HEK293T (cell line): Measurements from ENCODE around the gene OLFM2.

Experiments used
- CTCF ChIA-PET: fragments of 350-600 bp; formaldehyde crosslinking; extraction: SDS; loops from one replicate; lab custom pipeline; 2021; ENCODE audit warnings: antibody characterized with exemption, inconsistent platforms; lab: Yijun Ruan, JAX
- POLR2A ChIA-PET: fragments of 350-600 bp; formaldehyde crosslinking; extraction: SDS; loops from one replicate; lab custom pipeline; 2020; ENCODE audit warnings: antibody characterized with exemption, inconsistent platforms; lab: Yijun Ruan, JAX
- DNase-seq: peaks from one replicate; pipeline ENCODE4 v3.0.0; 2012; ENCODE audit warnings: mixed read lengths; ENCODE audit errors: extremely low spot score
- ARNT ChIP-seq: fragments of 450-650 bp; IDR thresholded peaks from 2 replicates; pipeline ENCODE4 v1.6.1; 2017; ENCODE audit warnings: mild to moderate bottlenecking
- BHLHE40 ChIP-seq: fragments of 450-650 bp; IDR thresholded peaks from 2 replicates; pipeline ENCODE4 v1.6.1; 2016; ENCODE audit warnings: mild to moderate bottlenecking, moderate library complexity, borderline replicate concordance
- CTBP1 ChIP-seq: fragments of 450-650 bp; IDR thresholded peaks from 2 replicates; pipeline ENCODE4 v1.6.1; 2016; ENCODE audit warnings: borderline replicate concordance
- ELF4 ChIP-seq: fragments of 450-650 bp; IDR thresholded peaks from 2 replicates; pipeline ENCODE4 v1.6.1; 2017; ENCODE audit warnings: antibody characterized with exemption
- FOXA1 ChIP-seq: fragments of 450-650 bp; IDR thresholded peaks from 2 replicates; pipeline ENCODE4 v1.6.1; 2016; ENCODE audit warnings: mild to moderate bottlenecking
- FOXK2 ChIP-seq: fragments of 450-650 bp; IDR thresholded peaks from 2 replicates; pipeline ENCODE4 v1.6.1; 2016; ENCODE audit warnings: mild to moderate bottlenecking
- FOXM1 ChIP-seq: fragments of 450-650 bp; IDR thresholded peaks from 2 replicates; pipeline ENCODE4 v1.6.1; 2017; ENCODE audit warnings: mild to moderate bottlenecking, borderline replicate concordance
- HDGF ChIP-seq: fragments of 450-650 bp; IDR thresholded peaks from 2 replicates; pipeline ENCODE4 v1.6.1; 2017; ENCODE audit warnings: antibody characterized with exemption, borderline replicate concordance
- L3MBTL2 ChIP-seq: fragments of 450-650 bp; conservative IDR thresholded peaks from 2 replicates; pipeline ENCODE4 v1.6.1; 2016; ENCODE audit warnings: mild to moderate bottlenecking
- LEF1 ChIP-seq: fragments of 450-650 bp; IDR thresholded peaks from 2 replicates; pipeline ENCODE4 v1.6.1; 2017; ENCODE audit warnings: mild to moderate bottlenecking, borderline replicate concordance
- NFRKB ChIP-seq: fragments of 450-650 bp; IDR thresholded peaks from 2 replicates; pipeline ENCODE4 v1.6.1; 2016; ENCODE audit warnings: mild to moderate bottlenecking, moderate library complexity
- SP1 ChIP-seq: fragments of 450-650 bp; IDR thresholded peaks from 2 replicates; pipeline ENCODE4 v1.6.1; 2017
- SUZ12 ChIP-seq: fragments of 450-650 bp; IDR thresholded peaks from 2 replicates; pipeline ENCODE4 v1.6.1; 2016; ENCODE audit warnings: mild to moderate bottlenecking
- TARDBP ChIP-seq: fragments of 450-650 bp; IDR thresholded peaks from 2 replicates; pipeline ENCODE4 v1.6.1; 2016
- ZNF384 ChIP-seq: fragments of 450-650 bp; IDR thresholded peaks from 2 replicates; pipeline ENCODE4 v1.6.1; 2016
- TF ChIP-seq, protein P1 (sequence below): fragments of 450-650 bp; IDR thresholded peaks from 2 replicates; pipeline ENCODE4 v1.6.1; 2016

OLFM2 gene

DNA sequence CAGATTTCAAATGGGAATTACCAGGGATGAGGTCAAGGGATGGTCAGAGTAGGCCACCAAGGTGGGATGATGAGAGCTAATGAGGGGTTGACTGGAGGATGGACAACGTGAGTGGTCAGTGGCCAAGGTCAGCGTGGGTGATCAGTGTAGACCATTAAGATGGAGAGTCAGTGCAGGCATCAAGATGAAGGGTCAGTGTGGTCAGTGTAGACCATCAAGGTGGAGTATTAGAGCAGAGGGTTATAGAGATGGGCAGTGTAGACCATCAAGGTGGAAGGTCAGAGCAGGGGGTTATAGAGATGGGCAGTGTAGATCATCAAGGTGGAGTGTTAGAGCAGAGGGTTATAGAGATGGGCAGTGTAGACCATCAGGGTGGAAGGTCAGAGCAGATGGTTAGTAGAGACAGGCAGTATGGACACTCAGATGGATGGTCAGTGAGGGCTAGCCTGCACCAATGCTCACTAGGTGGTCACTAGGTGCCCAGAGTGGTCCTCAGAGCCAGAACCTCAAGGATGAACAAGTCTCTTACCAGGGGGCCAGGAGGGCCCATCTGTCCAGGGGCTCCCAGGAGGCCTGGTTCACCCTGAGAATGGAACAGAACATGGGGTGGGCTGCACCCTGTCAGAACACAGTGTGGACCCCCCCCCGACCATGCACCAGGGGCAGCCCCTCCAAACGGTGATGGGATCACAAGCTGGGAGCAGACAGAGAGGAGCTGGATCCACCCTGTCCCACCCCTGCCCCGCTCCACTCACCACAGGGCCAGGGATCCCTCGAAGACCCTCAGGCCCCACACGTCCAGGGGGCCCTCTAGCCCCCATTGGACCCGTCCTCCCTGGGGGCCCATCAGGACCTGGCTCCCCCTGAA is 32.7 kb upstream of the OLFM2 start:
- TF ChIP-seq FOXA1 (no peak), LEF1 (no peak), HDGF (no peak), TARDBP (no peak), SUZ12 (no peak), CTBP1 (no peak), FOXM1 (no peak), FOXK2 (no peak), L3MBTL2 (no peak), NFRKB (no peak), ZNF384 (no peak), ARNT (no peak), ELF4 (no peak)
- TF ChIP-seq, protein P1, sequence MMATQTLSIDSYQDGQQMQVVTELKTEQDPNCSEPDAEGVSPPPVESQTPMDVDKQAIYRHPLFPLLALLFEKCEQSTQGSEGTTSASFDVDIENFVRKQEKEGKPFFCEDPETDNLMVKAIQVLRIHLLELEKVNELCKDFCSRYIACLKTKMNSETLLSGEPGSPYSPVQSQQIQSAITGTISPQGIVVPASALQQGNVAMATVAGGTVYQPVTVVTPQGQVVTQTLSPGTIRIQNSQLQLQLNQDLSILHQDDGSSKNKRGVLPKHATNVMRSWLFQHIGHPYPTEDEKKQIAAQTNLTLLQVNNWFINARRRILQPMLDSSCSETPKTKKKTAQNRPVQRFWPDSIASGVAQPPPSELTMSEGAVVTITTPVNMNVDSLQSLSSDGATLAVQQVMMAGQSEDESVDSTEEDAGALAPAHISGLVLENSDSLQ, result no peak
- CTCF ChIA-PET, result no interaction called here
- POLR2A ChIA-PET, result no interaction called here
- DNase-seq, result no peak

DNA sequence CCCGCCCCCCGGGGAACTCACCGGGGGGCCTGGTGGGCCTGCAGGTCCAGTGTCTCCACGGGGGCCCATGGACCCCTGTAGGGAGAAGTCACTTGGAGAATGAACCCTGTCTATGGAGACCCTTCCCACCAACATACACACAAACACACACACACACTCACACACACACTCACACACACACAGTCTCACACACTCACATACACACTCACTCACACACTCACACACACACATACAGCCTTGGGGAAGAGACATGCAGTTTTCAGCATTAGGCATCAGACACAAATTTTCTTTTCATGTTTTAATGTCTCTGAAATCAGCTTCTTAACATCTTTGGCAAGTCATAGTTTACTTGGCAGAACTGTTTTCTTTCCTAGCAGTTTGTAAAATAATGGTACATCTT is 31.0 kb upstream of the OLFM2 start:
- ChIA-PET POLR2A (no interaction called here), CTCF (no interaction called here)
- TF ChIP-seq LEF1 (no peak), TARDBP (no peak), CTBP1 (no peak), NFRKB (no peak), ARNT (no peak), BHLHE40 (no peak), FOXK2 (no peak), ELF4 (no peak)
- DNase-seq, result no peak

DNA sequence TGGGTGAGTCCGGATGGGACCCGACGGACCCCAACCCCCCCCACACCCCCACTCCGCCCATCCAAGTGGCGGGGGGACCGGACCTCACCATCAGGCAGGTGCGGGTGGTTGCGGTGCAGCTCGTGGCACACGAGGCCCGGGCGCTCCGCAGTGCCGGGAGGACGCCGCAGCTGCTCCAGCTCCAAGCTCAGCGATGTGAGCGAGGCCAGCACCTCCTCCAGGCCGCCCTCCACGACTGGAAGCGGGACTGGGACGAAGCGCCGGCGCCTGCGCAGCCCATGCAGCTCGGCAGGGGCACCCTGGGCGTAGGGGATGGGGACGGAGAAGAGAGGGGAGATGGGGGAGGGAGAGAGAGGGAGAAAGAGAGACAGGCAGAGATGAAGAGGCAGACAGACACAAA is 30.1 kb upstream of the OLFM2 start:
- ChIA-PET POLR2A (no interaction called here), CTCF (no interaction called here)

DNA sequence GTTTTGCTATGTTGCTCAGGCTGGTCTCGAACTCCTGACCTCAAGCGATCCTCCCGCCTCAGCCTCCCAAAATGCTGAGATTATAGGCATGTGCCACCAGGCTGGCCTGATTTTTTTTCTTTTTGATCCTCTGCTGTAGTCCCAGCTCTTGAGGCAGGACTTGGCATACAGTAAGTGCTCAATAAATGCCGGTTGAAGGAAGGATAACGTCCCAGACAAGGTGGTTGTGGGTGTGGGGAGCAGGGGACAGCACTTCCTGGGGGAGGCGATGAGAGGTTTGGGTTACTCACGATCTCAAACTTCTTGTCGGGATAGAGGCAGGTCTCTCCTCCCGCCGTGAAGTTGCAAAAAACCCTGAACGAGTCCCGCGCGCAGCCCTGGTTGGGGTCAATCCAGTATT is 29.7 kb upstream of the OLFM2 start:
- no peak for DNase-seq
- TF ChIP-seq ELF4, result no peak
- TF ChIP-seq SUZ12, result no peak
- TF ChIP-seq L3MBTL2, result no peak
- ChIA-PET CTCF (no interaction called here), POLR2A (no interaction called here)

More for the DNA sequence above, 30.1 kb upstream of the OLFM2 start:
- no peak for TF ChIP-seq ELF4
- TF ChIP-seq FOXK2, result no peak
- TF ChIP-seq, protein P1, result no peak
- TF ChIP-seq HDGF, result no peak
- no peak for TF ChIP-seq LEF1
- no peak for TF ChIP-seq SP1
- no peak for TF ChIP-seq SUZ12
- no peak for TF ChIP-seq CTBP1
- TF ChIP-seq BHLHE40, result no peak
- no peak for TF ChIP-seq ZNF384
- TF ChIP-seq TARDBP, result no peak
- no peak for TF ChIP-seq L3MBTL2
- no peak for TF ChIP-seq FOXM1
- TF ChIP-seq FOXA1, result no peak
- no peak for TF ChIP-seq ARNT
- no peak for TF ChIP-seq NFRKB
- no peak for DNase-seq

DNA sequence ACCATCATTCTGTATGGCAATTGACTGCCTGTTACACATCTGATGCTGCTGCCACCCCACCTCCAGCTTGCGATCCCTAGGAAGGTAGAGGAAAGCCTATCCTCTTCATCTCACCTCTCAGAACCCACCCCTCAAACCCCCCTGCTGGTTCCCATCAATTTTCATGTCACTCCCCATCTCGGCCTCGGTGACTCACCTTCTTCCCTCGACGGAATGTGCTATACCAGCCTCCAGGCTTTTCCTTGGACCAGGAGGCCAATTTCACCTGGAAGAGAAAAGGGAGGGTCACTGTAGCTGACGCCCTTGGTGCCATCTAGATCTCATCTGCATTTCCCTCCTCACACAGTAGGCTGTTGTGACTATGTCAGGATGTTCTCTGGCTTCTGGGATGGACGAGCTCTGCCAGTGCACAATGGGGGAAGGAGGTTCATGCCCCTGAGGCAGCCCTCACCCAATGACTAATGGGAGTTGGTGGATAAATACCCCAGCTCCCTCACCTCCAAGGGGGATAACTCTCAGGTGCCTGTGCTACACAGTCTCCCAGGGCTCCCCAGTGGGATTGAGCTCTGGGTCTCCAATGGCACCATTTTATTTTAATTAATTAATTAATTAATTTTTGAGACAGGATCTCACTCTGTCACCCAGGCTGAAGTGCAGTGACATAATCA is 26.4 kb upstream of the OLFM2 start:
- ChIA-PET CTCF (no interaction called here), POLR2A (no interaction called here)
- TF ChIP-seq SP1, result no peak
- TF ChIP-seq L3MBTL2, result no peak
- TF ChIP-seq, protein P1, result no peak
- TF ChIP-seq FOXM1, result no peak
- TF ChIP-seq CTBP1, result no peak
- no peak for TF ChIP-seq ELF4
- no peak for TF ChIP-seq NFRKB
- no peak for TF ChIP-seq ARNT
- TF ChIP-seq HDGF, result no peak
- TF ChIP-seq SUZ12, result no peak

DNA sequence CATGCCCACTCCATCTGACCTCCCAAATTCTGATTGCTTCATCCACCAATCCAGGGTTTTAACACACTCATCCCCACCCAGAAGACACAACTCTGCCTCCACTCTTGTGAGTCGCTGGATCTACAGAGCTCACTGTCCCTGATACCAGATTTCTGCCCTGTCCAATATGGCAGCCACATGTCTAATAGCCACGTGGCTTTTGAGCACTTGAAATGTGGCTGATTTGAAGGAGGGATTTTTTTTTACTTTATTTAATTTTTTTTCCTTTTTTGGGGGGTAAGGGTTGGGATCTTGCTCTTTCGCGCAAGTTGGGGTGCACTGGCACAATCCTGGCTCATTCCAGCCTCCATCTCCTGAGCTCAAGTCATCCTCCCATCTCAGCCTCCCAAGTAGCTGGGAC is 24.8 kb upstream of the OLFM2 start:
- ChIA-PET POLR2A (no interaction called here), CTCF (no interaction called here)
- peak; percentile 52 for TF ChIP-seq L3MBTL2
- TF ChIP-seq SP1, result no peak
- no peak for TF ChIP-seq ELF4
- DNase-seq, result no peak

More for the DNA sequence above, 26.4 kb upstream of the OLFM2 start:
- DNase-seq, result no peak
